Fibroblast of skin of back (primary cell): ENCODE measurements around the gene NFATC1.
"Not testable (repeated sequence)": the region's sequence is repeated elsewhere in the genome, so short reads cannot be mapped to it uniquely, and the experiment has no call there.

Experiments
- DNase-seq: peaks from one replicate; pipeline ENCODE4 v3.0.0-alpha.2; 2013

NFATC1 gene

GRCh38 chr18:79490626-79491041 lies 94.9 kb downstream of the NFATC1 start:
- no peak for DNase-seq

GRCh38 chr18:79491081-79491551 lies 95.4 kb downstream of the NFATC1 start:
- DNase-seq: no peak

GRCh38 chr18:79493211-79493800 lies 97.6 kb downstream of the NFATC1 start:
- no peak for DNase-seq

- no peak for DNase-seq
Observed at GRCh38 chr18:79493801-79494211, 98.1 kb downstream of the NFATC1 start.

- DNase-seq: no peak
Observed at GRCh38 chr18:79494936-79495335, 99.2 kb downstream of the NFATC1 start.

- no peak for DNase-seq
Observed at GRCh38 chr18:79495591-79496071, 99.9 kb downstream of the NFATC1 start.

- DNase-seq: no peak
Observed at GRCh38 chr18:79496237-79496977, 100.7 kb downstream of the NFATC1 start.

- peak; percentile 91 for DNase-seq
Observed at GRCh38 chr18:79496978-79497637, 101.4 kb downstream of the NFATC1 start.

- no peak for DNase-seq
Observed at GRCh38 chr18:79497638-79498081, 101.9 kb downstream of the NFATC1 start.

GRCh38 chr18:79498662-79499061 lies 102.9 kb downstream of the NFATC1 start:
- no peak for DNase-seq

GRCh38 chr18:79501006-79501405 lies 105.3 kb downstream of the NFATC1 start:
- no peak for DNase-seq

- DNase-seq: peak; percentile 16
Observed at GRCh38 chr18:79502782-79503181, 107.1 kb downstream of the NFATC1 start.

GRCh38 chr18:79503406-79503805 lies 107.7 kb downstream of the NFATC1 start:
- no peak for DNase-seq

- no peak for DNase-seq
Observed at GRCh38 chr18:79504034-79504433, 108.3 kb downstream of the NFATC1 start.

- not testable (repeated sequence) for DNase-seq
Observed at GRCh38 chr18:79504495-79504894, 108.8 kb downstream of the NFATC1 start.

- not testable (repeated sequence) for DNase-seq
Observed at GRCh38 chr18:79505465-79505864, 109.7 kb downstream of the NFATC1 start.

- peak; percentile 68 for DNase-seq
Observed at GRCh38 chr18:79506191-79507075, 110.7 kb downstream of the NFATC1 start.

GRCh38 chr18:79507076-79507545 lies 111.4 kb downstream of the NFATC1 start:
- DNase-seq: peak; percentile 73

- DNase-seq: peak; percentile 30
Observed at GRCh38 chr18:79507546-79508480, 112.1 kb downstream of the NFATC1 start.

- no peak for DNase-seq
Observed at GRCh38 chr18:79508565-79509535, 113.1 kb downstream of the NFATC1 start.
